Measurements from ENCODE around the gene STAG3.

The STAG3 gene

DNA sequence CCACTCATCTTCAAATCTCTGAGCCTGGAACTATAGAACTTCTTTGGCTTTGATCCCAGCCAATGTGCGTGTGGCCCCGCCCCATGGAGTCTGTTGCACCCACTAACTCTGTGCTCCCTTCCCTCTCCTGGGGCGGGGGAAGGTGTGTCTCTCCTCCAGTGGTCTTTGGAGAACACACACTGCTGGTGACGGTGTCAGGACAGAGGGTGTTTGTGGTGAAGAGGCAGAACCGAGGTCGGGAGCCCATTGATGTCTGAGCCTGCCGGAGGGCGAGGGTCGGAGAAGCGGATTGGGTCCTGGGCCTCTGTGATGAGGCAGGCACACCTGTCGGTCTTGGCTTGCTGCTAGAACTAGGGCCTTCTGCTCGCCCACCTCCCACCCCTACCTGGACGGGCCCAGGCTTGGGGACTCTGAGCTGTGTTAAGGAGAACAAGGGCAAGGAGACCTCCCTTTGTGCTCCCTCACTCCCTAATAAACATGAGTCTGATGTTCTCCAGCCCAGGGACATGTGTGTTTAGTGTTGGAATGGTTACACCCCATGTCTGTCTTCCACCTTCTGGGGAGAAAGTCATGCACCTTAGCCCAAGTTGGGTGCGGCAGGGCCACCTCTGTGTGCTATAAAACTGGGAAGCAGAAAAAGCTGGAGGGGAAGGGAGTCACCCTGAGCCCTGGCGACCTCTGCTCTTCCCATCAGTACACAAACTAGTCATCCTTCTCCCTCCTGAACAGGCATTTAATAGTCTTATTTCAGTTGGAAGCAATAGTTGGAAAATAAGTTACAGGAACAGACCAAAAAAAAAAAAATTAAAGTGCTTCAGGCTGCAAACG lies 23.8 kb upstream of the STAG3 start:
- intact Hi-C loops (cut with DNase I): no loop called here
- peak in 2 of 10 donors; percentile 81 to 82 for DNase-seq

DNA sequence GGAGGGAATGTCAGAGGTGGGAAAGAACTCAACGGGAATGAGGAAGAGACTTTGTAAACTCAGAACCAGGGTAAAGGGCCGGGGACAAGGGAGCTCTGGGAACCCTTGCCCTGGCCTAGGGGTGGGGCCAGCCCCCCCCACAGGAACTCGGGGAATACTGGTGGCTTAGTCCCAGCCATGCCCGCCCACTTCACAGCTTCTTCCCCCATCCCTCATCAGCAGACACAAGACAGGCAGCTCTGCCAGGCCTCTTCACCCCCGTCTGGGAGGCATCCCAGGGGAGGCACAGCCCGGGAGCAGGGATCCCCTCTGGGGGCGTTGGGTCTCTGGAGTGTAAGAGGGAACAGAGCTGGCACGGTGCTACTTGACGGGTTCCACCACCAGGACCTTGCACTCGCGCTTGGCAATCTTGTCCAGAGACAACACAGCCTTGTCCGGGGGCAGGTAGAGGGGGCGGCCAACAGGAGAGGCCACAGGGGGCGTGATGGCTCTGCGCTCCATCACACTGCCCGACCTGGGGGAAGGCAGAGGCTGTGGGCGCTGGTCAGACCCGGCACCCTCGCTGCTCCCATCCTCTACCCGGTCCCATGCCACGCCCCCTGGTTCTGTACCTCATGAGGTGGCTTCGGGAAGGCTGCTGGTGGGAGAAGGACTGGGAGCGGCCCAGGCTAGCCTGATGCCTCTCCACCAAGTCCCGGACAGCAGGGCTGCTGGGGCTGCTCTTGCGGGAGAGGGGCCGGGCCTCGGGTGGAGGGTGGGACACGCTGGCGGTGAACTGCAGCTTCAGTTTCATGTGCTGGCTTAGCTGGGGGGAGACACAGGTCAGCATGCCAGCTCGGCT lies 22.8 kb upstream of the STAG3 start:
- intact Hi-C loops (cut with DNase I): no loop called here
- DNase-seq: peak in 3 of 10 donors; percentile 45 to 85 (median 72)

- intact Hi-C loops (cut with DNase I): no loop called here
Observed at GRCh38 chr7:100155553-100156317, 22.0 kb upstream of the STAG3 start.

GRCh38 chr7:100156331-100157068 lies 21.2 kb upstream of the STAG3 start:
- intact Hi-C loops (cut with DNase I): no loop called here
- DNase-seq: peak in 3 of 10 donors; percentile 63 to 73 (median 68)

More at GRCh38 chr7:100155553-100156317, 22.0 kb upstream of the STAG3 start:
- DNase-seq: peak in 3 of 10 donors; percentile 23 to 66 (median 49)

- intact Hi-C loops (cut with DNase I): no loop called here
- DNase-seq: no peak
Observed at GRCh38 chr7:100157069-100157333, 20.7 kb upstream of the STAG3 start.

GRCh38 chr7:100157334-100158228 lies 20.1 kb upstream of the STAG3 start:
- DNase-seq: peak in 3 of 10 donors; percentile 76 to 90 (median 77)
- intact Hi-C loops (cut with DNase I): no loop called here

DNA sequence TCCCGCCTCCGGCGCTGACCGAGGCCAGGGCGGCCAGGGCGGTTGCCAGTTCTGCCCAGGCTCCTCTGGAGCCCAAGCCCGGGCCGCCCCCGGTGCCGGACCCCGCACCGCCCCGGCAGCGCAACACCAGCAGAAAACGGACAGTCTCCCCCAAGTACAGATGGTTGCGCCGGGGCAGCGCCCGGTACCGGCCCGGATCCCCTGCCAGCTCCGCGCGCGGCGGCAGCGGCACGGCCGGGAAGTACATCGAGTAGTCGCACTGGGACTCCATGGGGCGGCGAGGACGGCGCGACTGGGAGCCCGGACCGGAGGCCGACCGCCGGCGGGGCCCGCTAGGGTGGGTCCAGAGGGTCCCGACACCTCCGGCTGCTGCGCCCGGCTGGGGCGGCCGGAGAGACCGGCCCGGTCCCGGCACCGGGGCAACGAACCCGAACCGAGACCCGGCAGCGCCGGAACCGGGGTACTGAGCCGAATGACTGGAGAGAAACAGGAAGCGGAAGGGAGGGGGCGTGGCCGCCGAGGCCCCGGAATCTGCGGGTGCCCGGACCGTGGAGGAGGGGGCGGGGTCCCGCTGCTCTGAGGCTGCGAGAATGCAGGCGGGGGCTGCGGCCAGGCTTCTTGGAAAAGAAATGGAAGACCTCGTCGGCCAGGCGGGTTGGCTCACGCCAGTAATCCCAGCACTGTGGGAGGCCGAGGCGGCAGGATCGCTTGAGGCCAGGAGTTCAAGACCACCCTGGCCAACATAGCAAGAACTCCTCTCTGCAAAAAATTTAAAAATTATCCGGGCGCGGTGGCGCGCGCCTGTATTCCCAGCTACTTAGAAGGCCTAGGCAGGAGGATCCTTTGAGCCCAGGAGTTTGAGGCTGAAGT lies 19.3 kb upstream of the STAG3 start, which contains the start of gene TRAPPC14:
Gene TRAPPC14 (minus strand): TSS at position 495 of the 870 bp plus-strand sequence. CDS start 224 bp downstream, at position 271.
- DNase-seq: peak; percentile 89 to 99 (median 94)
- intact Hi-C loops (cut with DNase I): no loop called here

- intact Hi-C loops (cut with DNase I): no loop called here
- peak in 1 of 10 donors; percentile 26 for DNase-seq
Observed at GRCh38 chr7:100159099-100159623, 18.6 kb upstream of the STAG3 start.

- intact Hi-C loops (cut with DNase I): no loop called here
- peak in 1 of 10 donors; percentile 75 for DNase-seq
Observed at GRCh38 chr7:100160067-100160466, 17.7 kb upstream of the STAG3 start.

DNA sequence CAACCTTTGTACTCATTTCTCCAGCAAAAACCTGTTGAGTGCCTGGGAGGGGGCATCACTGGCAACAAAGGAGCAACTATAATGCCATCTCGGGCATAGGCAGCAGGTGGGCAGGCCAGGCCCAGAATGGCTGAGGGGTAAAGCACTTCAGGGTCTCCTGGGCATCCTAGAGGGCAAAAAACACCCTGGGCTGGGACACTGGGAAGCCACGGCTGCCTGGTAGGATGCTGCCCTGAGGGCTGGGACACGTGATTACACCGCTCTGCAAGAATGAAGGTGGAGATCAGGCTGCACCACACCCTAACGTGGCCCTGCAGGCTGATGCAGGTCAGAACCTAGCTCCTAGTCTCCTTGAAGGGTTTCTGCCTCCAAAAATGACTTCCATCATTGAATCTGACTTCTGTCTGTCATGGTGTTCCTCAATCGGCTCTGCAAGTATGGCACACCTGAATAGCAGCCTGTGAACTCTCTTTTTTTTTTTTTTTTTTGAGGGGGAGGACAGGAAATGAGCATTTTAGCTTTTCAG lies 14.6 kb upstream of the STAG3 start:
- intact Hi-C loops (cut with DNase I): no loop called here
- DNase-seq: peak in 1 of 10 donors; percentile 34

DNA sequence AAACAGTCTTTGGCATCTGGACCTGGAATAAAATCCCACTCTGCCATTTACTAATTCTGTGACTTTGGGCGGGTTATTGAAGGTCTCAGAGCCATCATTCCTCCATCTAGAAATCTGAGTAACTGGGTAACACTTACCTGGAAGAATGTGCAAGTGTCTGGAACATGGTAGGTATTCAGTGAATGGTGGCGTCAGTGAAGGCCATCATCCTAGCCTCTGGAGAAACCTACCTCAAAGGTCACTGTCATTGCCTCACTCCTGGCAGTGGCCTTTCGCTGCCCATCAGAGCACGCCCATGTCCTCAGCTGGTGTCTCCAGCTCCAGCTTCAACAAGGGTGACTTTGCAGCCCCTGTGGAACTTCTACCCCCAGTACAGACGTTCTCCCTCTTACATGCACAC lies 13.8 kb upstream of the STAG3 start:
- intact Hi-C loops (cut with DNase I): no loop called here
- DNase-seq: peak in 1 of 10 donors; percentile 7

- intact Hi-C loops (cut with DNase I): no loop called here
- peak in 1 of 10 donors; percentile 61 for DNase-seq
Observed at GRCh38 chr7:100166317-100166940, 11.3 kb upstream of the STAG3 start.

GRCh38 chr7:100166970-100167911 lies 10.5 kb upstream of the STAG3 start:
- intact Hi-C loops (cut with DNase I): no loop called here
- peak in 2 of 10 donors; percentile 1 to 61 for DNase-seq

- intact Hi-C loops (cut with DNase I): no loop called here
- DNase-seq: peak in 1 of 10 donors; percentile 4
Observed at GRCh38 chr7:100167912-100168323, 9.8 kb upstream of the STAG3 start.

DNA sequence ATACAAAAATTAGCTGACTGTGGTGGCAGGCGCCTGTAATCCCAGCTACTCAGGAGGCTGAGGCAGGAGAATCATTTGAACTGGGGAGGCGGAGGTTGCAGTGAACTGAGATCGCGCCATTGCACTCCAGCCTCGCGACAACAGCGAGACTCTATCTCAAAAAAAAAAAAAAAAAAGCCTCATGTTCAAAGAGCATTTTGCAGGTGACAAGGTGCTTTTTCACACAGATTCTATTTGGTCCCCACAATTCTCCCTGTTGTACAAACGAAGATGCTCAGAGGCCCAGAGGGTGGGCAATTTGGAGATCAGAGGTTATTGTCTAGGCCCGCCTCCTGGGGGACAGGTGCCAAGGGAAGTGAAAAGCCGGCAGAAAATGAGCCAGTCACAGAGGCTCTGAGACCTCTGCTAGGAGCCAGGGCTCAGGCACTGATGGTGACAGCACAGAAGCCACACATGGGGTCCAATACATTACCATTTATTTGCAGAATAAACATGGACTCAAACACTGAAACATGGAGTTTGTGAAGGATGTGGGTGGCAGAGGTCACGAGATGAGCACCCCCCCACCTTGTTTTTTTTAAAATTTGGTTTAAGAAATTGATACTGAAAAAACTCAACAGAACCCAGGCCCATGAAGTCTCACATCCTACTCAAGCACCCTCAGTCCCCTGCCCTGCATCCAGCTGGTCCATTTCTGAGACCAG lies 8.4 kb upstream of the STAG3 start:
- no peak for DNase-seq
- intact Hi-C loops (cut with DNase I): no loop called here
